ENCODE data around the gene RPS26.
"Not testable (repeated sequence)": the region's sequence is repeated elsewhere in the genome, so short reads cannot be mapped to it uniquely, and the experiment has no call there.

Gene RPS26

DNA sequence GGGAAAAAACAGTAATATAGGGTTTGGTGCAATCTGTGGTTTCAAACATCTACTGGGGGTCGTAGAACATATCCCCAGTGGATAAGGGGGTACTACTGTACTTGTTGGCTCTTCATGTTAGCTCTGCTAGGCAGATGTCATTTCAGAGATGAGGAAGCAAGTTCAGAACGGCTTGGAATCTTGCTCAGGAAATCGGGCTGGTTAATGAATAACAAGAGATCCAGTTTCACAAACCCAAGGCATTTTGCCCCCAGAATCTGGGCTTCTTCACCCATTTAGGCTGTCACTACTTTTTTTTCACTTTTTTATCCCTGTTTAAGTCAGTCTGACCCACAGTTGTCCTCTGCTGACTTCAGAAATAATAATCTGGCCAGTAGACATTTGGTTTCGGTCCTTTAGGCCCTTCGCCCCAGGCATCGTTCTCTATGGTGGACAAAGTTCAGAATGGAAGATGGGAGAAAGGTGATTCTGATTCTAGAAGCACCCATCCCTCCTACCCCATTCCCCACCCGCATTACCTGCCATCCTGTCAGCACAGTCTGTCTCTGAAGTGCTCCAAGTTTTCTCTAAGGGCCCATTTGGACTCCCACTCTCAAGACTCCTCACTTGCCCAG, 40.1 kb upstream of the RPS26 start:
- no peak for DNase-seq (ENCODE audit: low read depth)
- no peak overlapping the region for H3K4me3 ChIP-seq (ENCODE audit: low read depth, low read length)
- no peak for TF ChIP-seq CTCF (IDR thresholded peaks at IDR 0.05; ENCODE audit: control insufficient read depth, extremely low read depth, insufficient read depth)

- H3K4me3 ChIP-seq (ENCODE audit: low read depth, low read length): not testable (repeated sequence)
These were observed 38.3 kb upstream of the RPS26 start for GRCh38 chr12:56003376-56003775.

GRCh38 chr12:56004211-56004610, 37.5 kb upstream of the RPS26 start:
- TF ChIP-seq CTCF (IDR thresholded peaks at IDR 0.05; ENCODE audit: control insufficient read depth, extremely low read depth, insufficient read depth): no peak
- H3K4me3 ChIP-seq (ENCODE audit: low read depth, low read length): no peak overlapping the region
- no peak for DNase-seq (ENCODE audit: low read depth)

More at GRCh38 chr12:56003376-56003775, 38.3 kb upstream of the RPS26 start:
- not testable (repeated sequence) for DNase-seq (ENCODE audit: low read depth)

- peak overlapping the region; percentile 72 for H3K4me3 ChIP-seq (ENCODE audit: low read depth, low read length)
- TF ChIP-seq CTCF (IDR thresholded peaks at IDR 0.05; ENCODE audit: control insufficient read depth, extremely low read depth, insufficient read depth): no peak
- no peak for DNase-seq (ENCODE audit: low read depth)
These were observed 33.9 kb upstream of the RPS26 start for GRCh38 chr12:56007564-56008559.

GRCh38 chr12:56010111-56010570, 31.6 kb upstream of the RPS26 start:
- H3K4me3 ChIP-seq (ENCODE audit: low read depth, low read length): no peak overlapping the region
- DNase-seq (ENCODE audit: low read depth): no peak
- no peak for TF ChIP-seq CTCF (IDR thresholded peaks at IDR 0.05; ENCODE audit: control insufficient read depth, extremely low read depth, insufficient read depth)

- H3K4me3 ChIP-seq (ENCODE audit: low read depth, low read length): no peak overlapping the region
- DNase-seq (ENCODE audit: low read depth): no peak
- TF ChIP-seq CTCF (IDR thresholded peaks at IDR 0.05; ENCODE audit: control insufficient read depth, extremely low read depth, insufficient read depth): no peak
These were observed 30.1 kb upstream of the RPS26 start for GRCh38 chr12:56011509-56012090.

GRCh38 chr12:56013482-56013881, 28.2 kb upstream of the RPS26 start:
- no peak for TF ChIP-seq CTCF (IDR thresholded peaks at IDR 0.05; ENCODE audit: control insufficient read depth, extremely low read depth, insufficient read depth)
- no peak overlapping the region for H3K4me3 ChIP-seq (ENCODE audit: low read depth, low read length)
- DNase-seq (ENCODE audit: low read depth): peak; percentile 30
